Neural progenitor cell (in vitro differentiated cells): ENCODE data around the gene DDOST.

Experiments
- CTCF ChIP-seq: fragments of 200-600 bp; sonication (generic); IDR thresholded peaks from 2 replicates; pipeline ENCODE4 v1.5.1; 2017; ENCODE audit warnings: antibody characterized with exemption, mild to moderate bottlenecking
- EZH2 ChIP-seq: fragments of 200-600 bp; sonication (generic); IDR thresholded peaks from 2 replicates; pipeline ENCODE4 v1.6.1; 2017; ENCODE audit warnings: antibody characterized with exemption, mild to moderate bottlenecking, moderate library complexity

- TF ChIP-seq CTCF = no peak
- TF ChIP-seq EZH2 = no peak
These were observed 15.8 kb downstream of the DDOST start for GRCh38 chr1:20645414-20645813.
